GM12878 (cell line): ENCODE measurements around the gene CDK4.

Source experiments
- CTCF ChIP-seq, 3 experiments: IDR thresholded peaks in 2 of 3; conservative IDR thresholded peaks in 1 of 3; 2 replicates each; pipeline ENCODE4 v1.5.1; 2011; ENCODE audit warnings: low read depth in 3 of 3, low read length in 3 of 3, mild to moderate bottlenecking in 3 of 3, control low read depth in 2 of 3, moderate library complexity in 2 of 3, inconsistent platforms in 1 of 3, mixed read lengths in 1 of 3; ENCODE audit not compliant: control insufficient read depth in 2 of 3, insufficient read depth in 1 of 3; ENCODE audit errors: extremely low read depth in 1 of 3
- ETV6 ChIP-seq, 2 experiments: fragments of 450-650 bp in 1 of 2; IDR thresholded peaks in 1 of 2; conservative IDR thresholded peaks in 1 of 2; 2 replicates each; pipeline ENCODE4 v1.6.1; 2014; ENCODE audit warnings: antibody characterized with exemption in 1 of 2, borderline replicate concordance in 1 of 2, low read depth in 1 of 2, mild to moderate bottlenecking in 1 of 2, moderate library complexity in 1 of 2
- MTA2 ChIP-seq: fragments of 450-650 bp; IDR thresholded peaks from 2 replicates; pipeline ENCODE4 v1.6.1; 2016; ENCODE audit warnings: low read depth, mild to moderate bottlenecking, moderate library complexity
- MXI1 ChIP-seq: fragments of 150-350 bp; IDR thresholded peaks from 2 replicates; pipeline ENCODE4 v1.6.1; 2011; ENCODE audit warnings: low read depth, mild to moderate bottlenecking, inconsistent platforms, low read length, improper control_type of control experiment
- NFYB ChIP-seq: IDR thresholded peaks from 2 replicates; pipeline ENCODE4 v1.6.1; 2011; ENCODE audit warnings: low read depth, mild to moderate bottlenecking, low read length, improper control_type of control experiment, moderate library complexity; ENCODE audit not compliant: insufficient read depth
- NRF1 ChIP-seq: conservative IDR thresholded peaks from 2 replicates; pipeline ENCODE4 v1.6.1; 2011; ENCODE audit warnings: mild to moderate bottlenecking, low read depth, low read length, improper control_type of control experiment
- POLR2A ChIP-seq: IDR thresholded peaks from 2 replicates; pipeline ENCODE4 v1.6.1; 2011; ENCODE audit warnings: low read depth, mild to moderate bottlenecking, low read length
- TCF12 ChIP-seq: IDR thresholded peaks from 2 replicates; pipeline ENCODE4 v1.6.1; 2011; ENCODE audit warnings: low read depth, mild to moderate bottlenecking, low read length
- YY1 ChIP-seq: IDR thresholded peaks from 2 replicates; pipeline ENCODE4 v1.6.1; 2011; ENCODE audit warnings: low read depth, mild to moderate bottlenecking, low read length
- ZBTB33 ChIP-seq: fragments of 450-650 bp; IDR thresholded peaks from 2 replicates; pipeline ENCODE4 v1.6.1; 2017; ENCODE audit warnings: mild to moderate bottlenecking

- TF ChIP-seq CTCF (IDR thresholded peaks at IDR 0.05 in 2 of 3, conservative IDR thresholded peaks at IDR 0.05 in 1 of 3; ENCODE audit: control insufficient read depth in 2 of 3, extremely low read depth in 1 of 3, insufficient read depth in 1 of 3, low read depth in 3 of 3, low read length in 3 of 3), result no peak
- no peak for TF ChIP-seq NRF1
- TF ChIP-seq MXI1, result no peak
- no peak for TF ChIP-seq NFYB
- TF ChIP-seq MTA2, result no peak
- no peak for TF ChIP-seq TCF12
- TF ChIP-seq POLR2A, result no peak
- no peak for TF ChIP-seq YY1
- no peak for TF ChIP-seq ZBTB33
- no peak for TF ChIP-seq ETV6 (conservative IDR thresholded peaks at IDR 0.05 in 1 of 2, IDR thresholded peaks at IDR 0.05 in 1 of 2; ENCODE audit: borderline replicate concordance in 1 of 2, low read depth in 1 of 2)
Observed at GRCh38 chr12:57698414-57698813, 53.7 kb downstream of the CDK4 start.
